Activated CD4-positive, alpha-beta memory T cell treated with anti-CD3 and anti-CD28 coated beads, Interleukin-2, amount 10 ng/mL, durations not matched to agents 7 days and 5 days (primary cell): ENCODE results near the gene SLC2A13. TPM values are rescaled to one million over a fixed set of nuclear protein-coding genes. Genes with fewer than 3 reads are reported as not detected.

Experiments
- CTCF ChIA-PET: fragments of 350-600 bp; sonication (Branson Sonifier 250); formaldehyde crosslinking; loops from one replicate; lab custom pipeline; 2021; ENCODE audit warnings: antibody characterized with exemption, inconsistent platforms; lab: Charles Lee
- POLR2A ChIA-PET: fragments of 350-600 bp; sonication (Branson Sonifier 250); formaldehyde crosslinking; loops from one replicate; lab custom pipeline; 2021; ENCODE audit warnings: antibody characterized with exemption; lab: Charles Lee
- DNase-seq: peaks from one replicate; pipeline ENCODE4 v3.0.0-alpha.2; 2020
- H3K27ac Mint-ChIP-seq: one replicate; pipeline ENCODE4 v1.8.0; 2021; ENCODE audit warnings: mild to moderate bottlenecking, mixed read lengths
- H3K27me3 Mint-ChIP-seq: one replicate; pipeline ENCODE4 v1.8.0; 2021; ENCODE audit warnings: mixed read lengths
- H3K36me3 Mint-ChIP-seq: one replicate; pipeline ENCODE4 v1.8.0; 2021; ENCODE audit warnings: low read depth, mixed read lengths
- H3K4me1 Mint-ChIP-seq: one replicate; pipeline ENCODE4 v1.8.0; 2021; ENCODE audit warnings: mixed read lengths
- H3K4me3 Mint-ChIP-seq: one replicate; pipeline ENCODE4 v1.8.0; 2021; ENCODE audit warnings: mild to moderate bottlenecking, mixed read lengths
- H3K9me3 Mint-ChIP-seq: one replicate; pipeline ENCODE4 v1.8.0; 2021; ENCODE audit warnings: mixed read lengths
- total RNA-seq, 2 experiments: library from RNA; stranded (reverse); gene quantifications; one replicate each; pipeline ENCODE4 v1.2.3, GENCODE V29; 2021

Gene SLC2A13
- total RNA-seq, 2 experiments from 2014 or later: 3.2 to 3.4 TPM

- H3K9me3 Mint-ChIP-seq: peaks cover 22% of the 10 kb centered on the region
- ChIA-PET CTCF (interaction anchor here (1.1 to 1.7 kb wide), 2 partner anchors 9 to 26 kb away, joined by 3 to 4 read pairs; no protein-coding TSS in a partner anchor), POLR2A (no interaction called here)
- H3K36me3 Mint-ChIP-seq: peaks cover 6% of the 10 kb centered on the region
- H3K4me3 Mint-ChIP-seq: no peak overlapping the region
- H3K27me3 Mint-ChIP-seq: no peaks in the 10 kb centered on the region
- H3K4me1 Mint-ChIP-seq: peaks cover 3% of the 10 kb centered on the region
- DNase-seq: no peak
- H3K27ac Mint-ChIP-seq: no peak overlapping the region
Observed at GRCh38 chr12:40002178-40003169, 103.4 kb downstream of the SLC2A13 start.

- Mint-ChIP-seq H3K9me3 (peaks cover 29% of the 10 kb centered on the region), H3K4me1 (peaks cover 3% of the 10 kb centered on the region), H3K4me3 (no peak overlapping the region), H3K27me3 (no peaks in the 10 kb centered on the region), H3K36me3 (peaks cover 11% of the 10 kb centered on the region), H3K27ac (no peak overlapping the region)
- POLR2A ChIA-PET: no interaction called here
- no peak for DNase-seq
- CTCF ChIA-PET: interaction anchor here (1.3 kb wide), 1 partner anchor 10 kb away, joined by 5 read pairs; no protein-coding TSS in a partner anchor
Observed at GRCh38 chr12:40001406-40001805, 104.5 kb downstream of the SLC2A13 start.

- Mint-ChIP-seq H3K9me3 (peaks cover 30% of the 10 kb centered on the region), H3K4me1 (peaks cover 3% of the 10 kb centered on the region), H3K4me3 (no peak overlapping the region), H3K27ac (no peak overlapping the region), H3K36me3 (peaks cover 11% of the 10 kb centered on the region), H3K27me3 (no peaks in the 10 kb centered on the region)
- CTCF ChIA-PET: interaction anchor here (1.3 kb wide), 1 partner anchor 11 kb away, joined by 5 read pairs; no protein-coding TSS in a partner anchor
- no peak for DNase-seq
- POLR2A ChIA-PET: no interaction called here
Observed at GRCh38 chr12:40000884-40001283, 105.0 kb downstream of the SLC2A13 start.

GRCh38 chr12:39993268-39993667 lies 112.6 kb downstream of the SLC2A13 start:
- Mint-ChIP-seq H3K4me3 (no peak overlapping the region), H3K27me3 (no peaks in the 10 kb centered on the region), H3K27ac (no peak overlapping the region), H3K4me1 (no peaks in the 10 kb centered on the region), H3K9me3 (peaks cover 15% of the 10 kb centered on the region), H3K36me3 (peaks cover 5% of the 10 kb centered on the region)
- DNase-seq: no peak
- ChIA-PET POLR2A (no interaction called here), CTCF (interaction anchor here (1.1 to 1.4 kb wide), 2 partner anchors 228 to 628 kb away, joined by 3 to 4 read pairs; no protein-coding TSS in a partner anchor)

- POLR2A ChIA-PET: no interaction called here
- Mint-ChIP-seq H3K36me3 (no peaks in the 10 kb centered on the region), H3K9me3 (no peaks in the 10 kb centered on the region), H3K27ac (no peak overlapping the region), H3K4me1 (no peaks in the 10 kb centered on the region), H3K4me3 (no peak overlapping the region), H3K27me3 (no peaks in the 10 kb centered on the region)
- CTCF ChIA-PET: interaction anchor here (0.8 to 2.1 kb wide), 6 partner anchors 19 to 642 kb away, joined by 3 to 6 read pairs (median 4); no protein-coding TSS in a partner anchor
- DNase-seq: peak; percentile 65
Observed at GRCh38 chr12:39990122-39991101, 115.5 kb downstream of the SLC2A13 start.

- no peaks in the 10 kb centered on the region for H3K4me1 Mint-ChIP-seq
- no peak overlapping the region for H3K27ac Mint-ChIP-seq
- ChIA-PET CTCF (interaction anchor here (0.8 kb wide), 1 partner anchor 20 kb away, joined by 3 read pairs; no protein-coding TSS in a partner anchor), POLR2A (no interaction called here)
- H3K4me3 Mint-ChIP-seq: no peak overlapping the region
- H3K9me3 Mint-ChIP-seq: no peaks in the 10 kb centered on the region
- H3K36me3 Mint-ChIP-seq: no peaks in the 10 kb centered on the region
- DNase-seq: no peak
- H3K27me3 Mint-ChIP-seq: no peaks in the 10 kb centered on the region
Observed at GRCh38 chr12:39989501-39989900, 116.4 kb downstream of the SLC2A13 start.

GRCh38 chr12:39988574-39988973 lies 117.3 kb downstream of the SLC2A13 start:
- Mint-ChIP-seq H3K27me3 (no peaks in the 10 kb centered on the region), H3K9me3 (no peaks in the 10 kb centered on the region), H3K4me3 (no peak overlapping the region), H3K4me1 (no peaks in the 10 kb centered on the region), H3K27ac (no peak overlapping the region), H3K36me3 (no peaks in the 10 kb centered on the region)
- CTCF ChIA-PET: no interaction called here
- DNase-seq: no peak
- POLR2A ChIA-PET: no interaction called here

- no peaks in the 10 kb centered on the region for H3K9me3 Mint-ChIP-seq
- no peak overlapping the region for H3K4me3 Mint-ChIP-seq
- no peaks in the 10 kb centered on the region for H3K27me3 Mint-ChIP-seq
- H3K27ac Mint-ChIP-seq: no peak overlapping the region
- DNase-seq: no peak
- H3K36me3 Mint-ChIP-seq: no peaks in the 10 kb centered on the region
- no peaks in the 10 kb centered on the region for H3K4me1 Mint-ChIP-seq
- ChIA-PET POLR2A (no interaction called here), CTCF (interaction anchor here (0.8 kb wide), 1 partner anchor 25 kb away, joined by 4 read pairs; no protein-coding TSS in a partner anchor)
Observed at GRCh38 chr12:39986674-39987073, 119.2 kb downstream of the SLC2A13 start.

GRCh38 chr12:39984670-39985069 lies 121.2 kb downstream of the SLC2A13 start:
- H3K27me3 Mint-ChIP-seq: no peaks in the 10 kb centered on the region
- no peak overlapping the region for H3K4me3 Mint-ChIP-seq
- ChIA-PET CTCF (interaction anchor here (0.6 kb wide), 1 partner anchor 39 kb away, joined by 4 read pairs; no protein-coding TSS in a partner anchor), POLR2A (no interaction called here)
- H3K4me1 Mint-ChIP-seq: no peaks in the 10 kb centered on the region
- no peaks in the 10 kb centered on the region for H3K9me3 Mint-ChIP-seq
- DNase-seq: no peak
- no peak overlapping the region for H3K27ac Mint-ChIP-seq
- H3K36me3 Mint-ChIP-seq: no peaks in the 10 kb centered on the region

- ChIA-PET POLR2A (no interaction called here), CTCF (no interaction called here)
- DNase-seq: no peak
- Mint-ChIP-seq H3K9me3 (no peaks in the 10 kb centered on the region), H3K27ac (no peak overlapping the region), H3K27me3 (no peaks in the 10 kb centered on the region), H3K4me3 (no peak overlapping the region), H3K36me3 (no peaks in the 10 kb centered on the region), H3K4me1 (no peaks in the 10 kb centered on the region)
Observed at GRCh38 chr12:39975374-39975918, 130.4 kb downstream of the SLC2A13 start.

- no peak for DNase-seq
- no peaks in the 10 kb centered on the region for H3K4me1 Mint-ChIP-seq
- ChIA-PET POLR2A (no interaction called here), CTCF (no interaction called here)
- H3K4me3 Mint-ChIP-seq: no peak overlapping the region
- no peaks in the 10 kb centered on the region for H3K36me3 Mint-ChIP-seq
- no peak overlapping the region for H3K27ac Mint-ChIP-seq
- H3K9me3 Mint-ChIP-seq: no peaks in the 10 kb centered on the region
- no peaks in the 10 kb centered on the region for H3K27me3 Mint-ChIP-seq
Observed at GRCh38 chr12:39972119-39972518, 133.8 kb downstream of the SLC2A13 start.

GRCh38 chr12:39971348-39971747 lies 134.5 kb downstream of the SLC2A13 start:
- H3K4me1 Mint-ChIP-seq: no peaks in the 10 kb centered on the region
- ChIA-PET POLR2A (no interaction called here), CTCF (no interaction called here)
- no peaks in the 10 kb centered on the region for H3K27me3 Mint-ChIP-seq
- H3K27ac Mint-ChIP-seq: no peak overlapping the region
- no peaks in the 10 kb centered on the region for H3K36me3 Mint-ChIP-seq
- DNase-seq: no peak
- H3K9me3 Mint-ChIP-seq: no peaks in the 10 kb centered on the region
- H3K4me3 Mint-ChIP-seq: no peak overlapping the region
